Mammary epithelial cell (primary cell): ENCODE data around the gene KDELR1.

ENCODE experiments used
- CTCF ChIP-seq, 2 donors: IDR thresholded peaks in 1 of 2; conservative IDR thresholded peaks in 1 of 2; 2 replicates each; pipeline ENCODE4 v1.5.1; 2011 to 2012; ENCODE audit warnings: inconsistent platforms in 2 of 2, low read length in 2 of 2, mild to moderate bottlenecking in 2 of 2, control low read depth in 1 of 2, low read depth in 1 of 2; ENCODE audit not compliant: insufficient read depth in 1 of 2; ENCODE audit errors: extremely low read depth in 1 of 2
- EZH2 ChIP-seq: IDR thresholded peaks from 2 replicates; pipeline ENCODE4 v1.6.1; 2012; ENCODE audit warnings: low read length, inconsistent platforms, borderline replicate concordance

DNA sequence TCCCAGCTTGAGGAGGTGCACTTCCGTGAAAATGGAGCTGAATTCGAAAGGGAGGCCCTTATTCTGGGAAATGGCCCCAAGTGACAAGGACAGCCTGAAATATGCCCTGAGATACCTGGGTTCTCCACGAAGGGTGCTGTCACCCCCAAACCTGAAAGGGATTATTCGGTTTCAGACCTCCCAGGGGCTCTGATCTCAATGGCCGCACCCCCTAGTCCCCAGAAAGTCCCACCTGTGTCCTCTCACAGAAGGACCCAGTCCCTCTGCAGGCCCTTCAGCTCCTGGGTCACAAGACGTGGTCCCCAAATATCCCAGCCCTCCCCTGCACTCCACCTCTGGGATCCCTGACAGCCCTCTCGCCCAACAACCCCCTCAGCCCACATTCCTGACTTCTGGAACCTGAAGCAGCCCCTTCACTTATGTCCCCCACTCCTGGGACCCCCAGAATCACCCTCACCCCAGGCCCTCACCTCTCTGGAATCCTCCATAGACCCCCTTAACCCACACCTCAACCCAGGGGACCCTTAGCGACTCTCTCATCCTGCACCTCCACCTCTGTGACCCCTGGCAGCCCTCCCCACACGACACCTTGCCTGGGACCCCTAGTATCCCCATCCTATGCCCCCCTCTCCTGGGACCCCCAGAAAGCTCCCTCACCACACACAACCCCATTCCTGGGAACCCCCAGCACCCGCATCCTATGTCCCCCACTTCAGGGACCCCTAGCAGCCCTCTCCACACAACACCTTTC lies 26.6 kb downstream of the KDELR1 start:
- TF ChIP-seq CTCF (conservative IDR thresholded peaks at IDR 0.05 in 1 of 2, IDR thresholded peaks at IDR 0.05 in 1 of 2; ENCODE audit: extremely low read depth in 1 of 2, insufficient read depth in 1 of 2, low read depth in 1 of 2, low read length in 2 of 2) (no peak), EZH2 (no peak)
